ENCODE measurements around the gene ZNF12. TPM values are rescaled to one million over a fixed set of nuclear protein-coding genes. Genes with fewer than 3 reads are reported as not detected.

The ZNF12 gene
- total RNA-seq, 2 donors from 2014 or later, result 26.1 to 26.5 TPM

GRCh38 chr7:6648815-6649104 is 58.0 kb downstream of the ZNF12 start:
- H3K4me3 Mint-ChIP-seq, result no peak overlapping the region
- no peaks in the 10 kb centered on the region for H3K27me3 Mint-ChIP-seq
- H3K4me1 Mint-ChIP-seq, result peaks cover 2% of the 10 kb centered on the region
- no peaks in the 10 kb centered on the region for H3K9me3 ChIP-seq (ENCODE audit: control insufficient read depth, low read length, poor library complexity, severe bottlenecking)
- DNase-seq (no peak), ATAC-seq (no peak)
- H3K27ac Mint-ChIP-seq, result no peak overlapping the region
- H3K36me3 Mint-ChIP-seq (ENCODE audit: low read depth), result peaks cover 3% of the 10 kb centered on the region

- no peak overlapping the region for H3K4me3 Mint-ChIP-seq
- no peaks in the 10 kb centered on the region for H3K27me3 Mint-ChIP-seq
These were observed 58.5 kb downstream of the ZNF12 start for GRCh38 chr7:6648066-6648814.

GRCh38 chr7:6647541-6647940 is 59.2 kb downstream of the ZNF12 start:
- no peaks in the 10 kb centered on the region for H3K9me3 ChIP-seq (ENCODE audit: control insufficient read depth, low read length, poor library complexity, severe bottlenecking)
- DNase-seq, result no peak
- Mint-ChIP-seq H3K4me3 (no peak overlapping the region), H3K36me3 (ENCODE audit: low read depth) (peaks cover 3% of the 10 kb centered on the region), H3K27ac (no peak overlapping the region), H3K4me1 (peaks cover 2% of the 10 kb centered on the region), H3K27me3 (no peaks in the 10 kb centered on the region)
- no peak for ATAC-seq

More at GRCh38 chr7:6648066-6648814, 58.5 kb downstream of the ZNF12 start:
- DNase-seq (no peak), ATAC-seq (no peak)
- no peaks in the 10 kb centered on the region for H3K9me3 ChIP-seq (ENCODE audit: control insufficient read depth, low read length, poor library complexity, severe bottlenecking)
- Mint-ChIP-seq H3K27ac (no peak overlapping the region), H3K36me3 (ENCODE audit: low read depth) (peaks cover 3% of the 10 kb centered on the region), H3K4me1 (peaks cover 2% of the 10 kb centered on the region)

- Mint-ChIP-seq H3K27ac (no peak overlapping the region), H3K4me1 (peaks cover 5% of the 10 kb centered on the region), H3K36me3 (ENCODE audit: low read depth) (peaks cover 3% of the 10 kb centered on the region), H3K4me3 (no peak overlapping the region), H3K27me3 (no peaks in the 10 kb centered on the region)
- no peak for ATAC-seq
- no peak for DNase-seq
- no peaks in the 10 kb centered on the region for H3K9me3 ChIP-seq (ENCODE audit: control insufficient read depth, low read length, poor library complexity, severe bottlenecking)
These were observed 59.7 kb downstream of the ZNF12 start for GRCh38 chr7:6647080-6647479.

GRCh38 chr7:6646465-6646864 is 60.3 kb downstream of the ZNF12 start:
- H3K4me1 Mint-ChIP-seq, result peaks cover 11% of the 10 kb centered on the region
- no peak for DNase-seq
- no peaks in the 10 kb centered on the region for H3K27me3 Mint-ChIP-seq
- H3K9me3 ChIP-seq (ENCODE audit: control insufficient read depth, low read length, poor library complexity, severe bottlenecking), result no peaks in the 10 kb centered on the region
- H3K36me3 Mint-ChIP-seq (ENCODE audit: low read depth), result peaks cover 3% of the 10 kb centered on the region
- ATAC-seq, result no peak
- H3K4me3 Mint-ChIP-seq, result no peak overlapping the region
- H3K27ac Mint-ChIP-seq, result peak overlapping the region; percentile 14

GRCh38 chr7:6644728-6645127 is 62.0 kb downstream of the ZNF12 start:
- Mint-ChIP-seq H3K27me3 (no peaks in the 10 kb centered on the region), H3K27ac (no peak overlapping the region), H3K36me3 (ENCODE audit: low read depth) (no peaks in the 10 kb centered on the region), H3K4me1 (peaks cover 11% of the 10 kb centered on the region), H3K4me3 (no peak overlapping the region)
- ATAC-seq (no peak), DNase-seq (no peak)
- H3K9me3 ChIP-seq (ENCODE audit: control insufficient read depth, low read length, poor library complexity, severe bottlenecking), result no peaks in the 10 kb centered on the region

GRCh38 chr7:6643915-6644625 is 62.7 kb downstream of the ZNF12 start:
- no peaks in the 10 kb centered on the region for H3K9me3 ChIP-seq (ENCODE audit: control insufficient read depth, low read length, poor library complexity, severe bottlenecking)
- H3K27me3 Mint-ChIP-seq, result no peaks in the 10 kb centered on the region
- no peak for DNase-seq
- no peaks in the 10 kb centered on the region for H3K36me3 Mint-ChIP-seq (ENCODE audit: low read depth)
- no peak for ATAC-seq
- H3K4me3 Mint-ChIP-seq, result no peak overlapping the region
- H3K27ac Mint-ChIP-seq, result peak overlapping the region; percentile 9
- peaks cover 17% of the 10 kb centered on the region for H3K4me1 Mint-ChIP-seq

- Mint-ChIP-seq H3K4me3 (no peak overlapping the region), H3K4me1 (peaks cover 25% of the 10 kb centered on the region), H3K27ac (no peak overlapping the region), H3K36me3 (ENCODE audit: low read depth) (no peaks in the 10 kb centered on the region), H3K27me3 (no peaks in the 10 kb centered on the region)
- no peaks in the 10 kb centered on the region for H3K9me3 ChIP-seq (ENCODE audit: control insufficient read depth, low read length, poor library complexity, severe bottlenecking)
- ATAC-seq, result no peak
- no peak for DNase-seq
These were observed 63.7 kb downstream of the ZNF12 start for GRCh38 chr7:6642861-6643640.

- H3K27ac Mint-ChIP-seq, result no peak overlapping the region
- no peaks in the 10 kb centered on the region for H3K27me3 Mint-ChIP-seq
- DNase-seq (no peak), ATAC-seq (no peak)
- H3K36me3 Mint-ChIP-seq (ENCODE audit: low read depth), result no peaks in the 10 kb centered on the region
- H3K4me3 Mint-ChIP-seq, result no peak overlapping the region
- no peaks in the 10 kb centered on the region for H3K9me3 ChIP-seq (ENCODE audit: control insufficient read depth, low read length, poor library complexity, severe bottlenecking)
- H3K4me1 Mint-ChIP-seq, result peaks cover 29% of the 10 kb centered on the region
These were observed 64.4 kb downstream of the ZNF12 start for GRCh38 chr7:6642239-6642839.

GRCh38 chr7:6641305-6642035 is 65.3 kb downstream of the ZNF12 start:
- Mint-ChIP-seq H3K4me1 (peaks cover 30% of the 10 kb centered on the region), H3K4me3 (no peak overlapping the region), H3K36me3 (ENCODE audit: low read depth) (no peaks in the 10 kb centered on the region), H3K27ac (no peak overlapping the region), H3K27me3 (no peaks in the 10 kb centered on the region)
- no peaks in the 10 kb centered on the region for H3K9me3 ChIP-seq (ENCODE audit: control insufficient read depth, low read length, poor library complexity, severe bottlenecking)
- no peak for DNase-seq
- no peak for ATAC-seq

- no peaks in the 10 kb centered on the region for H3K9me3 ChIP-seq (ENCODE audit: control insufficient read depth, low read length, poor library complexity, severe bottlenecking)
- Mint-ChIP-seq H3K4me1 (peaks cover 31% of the 10 kb centered on the region), H3K27ac (peak overlapping the region; percentile 92), H3K27me3 (no peaks in the 10 kb centered on the region), H3K36me3 (ENCODE audit: low read depth) (no peaks in the 10 kb centered on the region), H3K4me3 (no peak overlapping the region)
- ATAC-seq (no peak), DNase-seq (no peak)
These were observed 66.5 kb downstream of the ZNF12 start for GRCh38 chr7:6640246-6640721.

GRCh38 chr7:6639627-6640026 is 67.1 kb downstream of the ZNF12 start:
- ATAC-seq (no peak), DNase-seq (no peak)
- H3K4me1 Mint-ChIP-seq, result peaks cover 31% of the 10 kb centered on the region
- H3K27ac Mint-ChIP-seq, result peak overlapping the region; percentile 92
- no peaks in the 10 kb centered on the region for H3K27me3 Mint-ChIP-seq
- H3K9me3 ChIP-seq (ENCODE audit: control insufficient read depth, low read length, poor library complexity, severe bottlenecking), result no peaks in the 10 kb centered on the region
- no peak overlapping the region for H3K4me3 Mint-ChIP-seq
- no peaks in the 10 kb centered on the region for H3K36me3 Mint-ChIP-seq (ENCODE audit: low read depth)

Data from T-helper 17 cell (primary cell).